ENCODE results near the gene SKA1.

DNA sequence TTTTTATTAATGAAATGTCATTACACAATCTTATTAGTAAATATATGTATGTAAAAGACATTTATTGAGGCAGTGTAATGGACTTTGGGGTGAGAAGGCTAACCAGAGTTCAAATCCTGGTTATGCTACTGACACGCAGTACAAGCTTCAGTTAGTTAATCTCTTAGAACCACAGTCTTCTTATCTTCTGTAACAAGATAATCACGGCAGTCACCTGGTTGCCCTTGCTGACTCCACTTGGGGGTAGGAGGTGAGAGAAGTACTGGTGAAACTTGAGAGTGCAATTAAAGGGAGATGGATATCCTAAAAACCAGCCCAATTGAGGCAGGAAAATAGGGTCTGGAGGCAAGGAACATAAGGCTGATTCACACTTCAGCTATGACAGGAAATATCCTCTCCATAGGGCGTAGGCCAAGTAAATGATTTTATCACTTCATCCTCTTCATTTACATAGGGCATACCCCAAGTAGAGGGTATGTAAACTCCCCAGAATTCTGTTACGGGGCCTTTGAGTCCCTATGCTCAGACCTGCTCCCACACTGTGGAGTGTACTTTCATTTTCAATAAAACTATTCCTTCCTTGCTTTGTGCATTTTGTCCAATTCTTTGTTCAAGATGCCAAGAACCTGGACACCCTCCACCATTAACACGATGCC, 21.3 kb downstream of the SKA1 start:
- TF ChIP-seq, protein P1, sequence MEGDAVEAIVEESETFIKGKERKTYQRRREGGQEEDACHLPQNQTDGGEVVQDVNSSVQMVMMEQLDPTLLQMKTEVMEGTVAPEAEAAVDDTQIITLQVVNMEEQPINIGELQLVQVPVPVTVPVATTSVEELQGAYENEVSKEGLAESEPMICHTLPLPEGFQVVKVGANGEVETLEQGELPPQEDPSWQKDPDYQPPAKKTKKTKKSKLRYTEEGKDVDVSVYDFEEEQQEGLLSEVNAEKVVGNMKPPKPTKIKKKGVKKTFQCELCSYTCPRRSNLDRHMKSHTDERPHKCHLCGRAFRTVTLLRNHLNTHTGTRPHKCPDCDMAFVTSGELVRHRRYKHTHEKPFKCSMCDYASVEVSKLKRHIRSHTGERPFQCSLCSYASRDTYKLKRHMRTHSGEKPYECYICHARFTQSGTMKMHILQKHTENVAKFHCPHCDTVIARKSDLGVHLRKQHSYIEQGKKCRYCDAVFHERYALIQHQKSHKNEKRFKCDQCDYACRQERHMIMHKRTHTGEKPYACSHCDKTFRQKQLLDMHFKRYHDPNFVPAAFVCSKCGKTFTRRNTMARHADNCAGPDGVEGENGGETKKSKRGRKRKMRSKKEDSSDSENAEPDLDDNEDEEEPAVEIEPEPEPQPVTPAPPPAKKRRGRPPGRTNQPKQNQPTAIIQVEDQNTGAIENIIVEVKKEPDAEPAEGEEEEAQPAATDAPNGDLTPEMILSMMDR (IDR thresholded peaks at IDR 0.05) = no peak
- no peak for TF ChIP-seq POLR2A (IDR thresholded peaks at IDR 0.05)

All from prostate gland (tissue), 2 donors.